GM21737 (cell line): ENCODE data around the gene HOXB13.
"Not testable (repeated sequence)": the region's sequence is repeated elsewhere in the genome, so short reads cannot be mapped to it uniquely, and the experiment has no call there.

ENCODE experiments used
- ATAC-seq: cut with Tn5 transposase; IDR thresholded peaks from one replicate; pipeline ENCODE4 v1.9.1; 2021; ENCODE audit warnings: mild to moderate bottlenecking, moderate library complexity; ENCODE audit not compliant: unreplicated experiment

Gene HOXB13

GRCh38 chr17:48726916-48727286 lies 1.6 kb downstream of the HOXB13 start:
- ATAC-seq, result no peak

- no peak for ATAC-seq
These were observed 2.2 kb downstream of the HOXB13 start for GRCh38 chr17:48726114-48726915.

DNA sequence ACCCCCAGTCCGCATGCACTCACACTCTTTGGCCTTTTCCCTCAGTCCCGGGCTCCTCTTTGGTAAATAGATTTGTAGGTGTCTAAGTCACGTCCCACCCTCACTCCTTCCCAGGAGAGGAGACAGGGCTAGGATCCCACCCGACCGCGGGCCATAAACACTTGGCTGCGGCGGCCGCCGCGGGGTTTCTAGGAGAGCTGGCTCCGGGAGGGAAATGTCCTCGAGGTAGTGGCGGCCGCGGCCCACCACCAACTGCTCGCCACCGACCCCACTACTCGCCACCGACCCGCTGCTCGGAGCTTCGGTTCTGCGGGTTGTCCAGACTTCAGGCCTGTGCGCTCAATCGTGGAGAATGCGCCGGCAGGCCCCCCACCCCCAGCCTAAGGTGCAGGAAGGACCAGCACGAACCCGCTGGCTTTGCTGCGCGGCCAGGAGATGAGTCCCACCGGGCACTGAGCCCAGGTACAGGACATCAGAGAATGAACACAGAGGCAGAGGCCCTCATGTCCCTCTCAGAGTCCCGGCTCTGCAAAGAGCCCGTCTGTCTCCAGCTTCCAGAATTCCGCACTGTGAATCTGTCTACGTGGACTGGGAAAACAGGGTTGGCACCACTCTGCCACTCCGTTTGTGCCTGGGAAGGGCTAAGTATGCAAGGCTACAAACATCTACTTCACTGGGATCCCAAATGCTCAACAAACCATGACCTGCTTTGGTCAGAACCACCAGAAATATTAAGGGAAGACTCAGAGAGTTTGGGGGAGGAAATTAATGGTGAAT lies 3.1 kb downstream of the HOXB13 start:
- no peak for ATAC-seq

DNA sequence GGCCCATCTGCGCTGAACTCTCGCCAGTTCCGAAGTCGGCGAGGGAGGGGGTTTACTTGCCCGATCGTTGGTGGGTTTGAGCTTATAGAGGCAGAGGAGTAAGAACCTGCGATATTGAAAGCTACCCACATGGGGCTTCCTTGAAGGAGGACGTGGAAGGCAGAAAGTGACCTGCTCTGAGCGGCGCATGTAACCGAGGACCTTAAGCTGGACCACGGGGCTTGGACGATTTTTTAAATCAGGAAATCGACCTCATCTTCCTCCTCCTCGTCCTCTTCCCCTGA lies 3.6 kb downstream of the HOXB13 start:
- no peak for ATAC-seq

DNA sequence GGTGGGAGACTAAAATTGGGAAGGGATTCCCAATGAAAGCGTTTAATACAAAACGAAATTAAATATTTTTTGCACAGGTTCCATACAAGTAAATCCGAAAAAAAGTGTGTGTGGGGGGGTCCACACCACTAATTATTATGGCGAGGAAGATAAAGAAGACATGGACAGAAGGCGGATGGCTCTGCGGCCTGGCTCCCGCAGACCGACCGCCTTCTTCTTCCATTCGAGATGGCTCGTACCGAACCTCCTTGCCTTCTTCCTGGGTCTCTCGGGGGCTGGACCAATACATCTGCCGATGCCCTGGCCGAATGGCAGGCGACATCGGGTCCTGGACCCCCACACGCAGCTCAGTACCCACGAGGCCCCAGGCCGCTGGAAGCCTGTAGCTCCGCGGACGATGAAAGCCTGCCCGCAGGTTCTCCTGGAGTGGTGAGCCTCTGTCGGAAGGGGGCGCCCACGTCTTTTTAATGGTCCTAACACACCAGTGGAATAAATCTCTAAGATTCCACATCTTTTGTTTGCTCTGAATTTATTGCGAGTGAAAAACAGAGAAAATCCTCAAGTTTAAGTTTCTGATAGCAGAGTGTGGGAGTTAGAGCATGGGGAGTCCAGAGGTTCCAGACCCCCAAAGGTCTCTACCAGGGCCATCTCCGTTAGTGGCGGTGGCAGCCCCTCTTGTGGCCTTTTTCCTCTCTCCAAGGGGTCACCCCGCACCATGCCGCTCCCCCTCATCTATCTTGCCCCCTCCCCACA lies 4.1 kb downstream of the HOXB13 start:
- no peak for ATAC-seq

DNA sequence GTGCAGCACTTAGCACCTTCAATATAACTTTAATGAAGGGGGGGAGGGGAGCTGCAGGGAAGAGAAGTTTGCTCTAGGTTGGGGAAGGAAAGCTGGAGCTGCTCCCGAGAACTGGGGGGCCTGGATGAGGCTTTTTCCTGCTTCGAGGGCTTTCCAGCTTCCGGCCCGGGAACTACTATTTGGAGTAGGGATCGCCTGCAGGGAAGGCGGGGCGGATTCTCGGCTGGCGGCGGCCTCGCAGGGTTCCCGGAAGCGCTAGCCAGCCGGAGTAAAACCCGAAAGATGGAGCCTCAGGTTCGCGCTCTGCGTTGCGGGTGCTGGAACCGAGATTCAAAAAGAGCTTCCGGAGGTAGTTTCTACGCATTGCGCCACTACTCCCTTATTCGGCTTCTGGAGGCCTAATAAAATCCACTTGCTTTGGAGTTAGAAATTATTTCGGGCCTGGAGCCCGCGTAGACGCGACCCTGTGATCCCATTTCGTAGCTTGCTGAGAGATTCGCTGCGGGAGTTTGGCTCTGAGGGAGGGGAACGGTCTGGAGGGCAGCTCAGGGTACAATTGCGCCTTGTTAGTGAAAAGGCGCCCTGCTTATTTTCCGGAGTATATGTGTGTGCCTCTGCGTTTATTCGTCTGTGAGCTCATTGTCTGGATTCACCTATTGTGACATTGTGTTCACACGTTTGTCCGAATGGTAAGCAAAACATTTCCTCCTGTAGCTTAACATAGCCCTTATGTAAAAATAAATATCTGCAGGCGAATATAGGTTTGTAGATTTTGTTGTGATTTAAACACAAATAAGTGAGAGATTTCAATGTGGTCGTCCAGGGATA lies 4.9 kb downstream of the HOXB13 start:
- ATAC-seq, result no peak

- ATAC-seq, result no peak
These were observed 5.6 kb downstream of the HOXB13 start, which contains the start of gene PRAC2 for GRCh38 chr17:48722915-48723422. Gene PRAC2 (plus strand): TSS chr17:48723185. CDS start chr17:48724411, 1,226 bp downstream.

GRCh38 chr17:48722201-48722907 lies 6.2 kb downstream of the HOXB13 start, which contains the start of gene PRAC1:
Gene PRAC1 (minus strand): TSS chr17:48722518. CDS start chr17:48722392, 126 bp downstream.
- ATAC-seq, result no peak

GRCh38 chr17:48721009-48721402 lies 7.5 kb downstream of the HOXB13 start:
- no peak for ATAC-seq

DNA sequence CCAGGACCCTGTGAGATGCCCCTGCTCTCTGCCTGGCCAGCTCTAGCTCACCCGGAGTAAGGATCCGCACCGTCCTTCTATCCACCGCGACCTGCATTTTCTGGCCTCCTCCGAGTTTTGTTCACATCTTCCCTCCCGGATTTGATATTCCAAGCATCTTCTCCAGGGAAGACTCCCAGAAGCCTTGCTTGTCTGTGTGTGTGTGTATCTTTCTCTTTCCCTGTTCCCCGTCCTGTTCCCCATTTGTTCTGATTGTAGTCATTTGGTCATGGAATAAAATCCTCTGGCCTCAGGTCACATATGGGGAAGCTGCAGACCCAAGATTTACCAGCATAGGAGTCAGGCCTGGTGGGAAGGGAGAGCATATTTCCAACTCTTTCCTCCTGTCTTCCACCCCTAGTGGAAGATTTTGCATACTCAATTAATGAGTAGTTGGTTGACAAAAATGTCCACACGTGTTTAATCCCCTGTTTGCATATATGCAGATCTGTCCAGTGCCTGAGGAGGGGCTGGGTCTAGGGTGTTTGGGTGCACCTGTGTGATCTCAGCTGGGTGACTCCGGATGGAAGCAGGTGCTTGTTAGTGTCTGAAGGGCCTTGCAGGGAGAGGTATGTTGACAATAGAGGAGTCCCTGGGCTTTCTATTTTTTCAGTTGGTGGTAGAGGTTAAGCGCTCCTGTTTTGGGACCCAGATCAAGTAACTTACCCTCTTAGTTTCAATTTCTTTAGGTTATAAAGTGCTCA lies 8.1 kb downstream of the HOXB13 start:
- ATAC-seq, result no peak

GRCh38 chr17:48719642-48720265 lies 8.8 kb downstream of the HOXB13 start:
- no peak for ATAC-seq

DNA sequence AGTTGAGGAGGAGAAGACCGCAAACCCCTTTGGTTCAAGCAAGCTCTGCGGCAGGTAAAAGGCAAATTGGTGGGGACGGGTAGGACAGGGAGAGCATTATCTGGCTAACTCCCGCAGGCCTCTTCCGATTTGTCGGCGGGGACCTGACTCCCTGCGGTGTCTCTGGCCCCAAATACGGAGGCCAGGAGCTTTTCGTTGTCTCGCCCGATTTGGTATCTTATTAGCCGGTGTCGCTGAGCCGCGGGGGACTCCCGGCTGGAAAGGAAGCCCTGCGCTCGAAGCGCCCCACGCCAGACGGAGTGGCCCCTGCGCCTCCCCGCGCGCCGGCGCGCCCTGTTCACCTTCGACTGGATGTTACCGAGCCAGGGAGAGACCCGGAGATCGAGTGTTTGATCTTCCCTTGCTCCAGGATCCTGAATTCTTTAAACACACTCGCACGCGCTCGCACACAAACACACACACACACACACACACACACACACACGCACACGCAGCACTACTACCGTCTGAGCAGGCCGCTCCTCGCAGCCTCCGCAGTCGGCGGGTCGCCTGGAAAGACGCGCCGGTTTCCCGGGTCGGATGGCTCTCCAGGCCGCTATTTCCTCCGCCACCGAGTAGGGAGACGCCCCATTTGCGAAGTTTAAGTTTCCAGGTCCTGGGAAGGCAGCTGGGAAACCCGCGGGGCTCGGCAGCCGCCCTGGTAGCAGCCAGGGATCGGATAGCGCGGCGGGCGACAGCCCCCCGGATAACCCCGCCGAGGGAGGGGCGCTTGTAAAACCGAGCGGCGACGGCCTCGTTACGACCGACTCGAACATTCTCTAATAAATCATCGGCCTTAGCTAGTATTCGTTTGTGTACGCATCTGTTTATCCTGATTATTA lies 9.5 kb downstream of the HOXB13 start:
- ATAC-seq, result no peak

DNA sequence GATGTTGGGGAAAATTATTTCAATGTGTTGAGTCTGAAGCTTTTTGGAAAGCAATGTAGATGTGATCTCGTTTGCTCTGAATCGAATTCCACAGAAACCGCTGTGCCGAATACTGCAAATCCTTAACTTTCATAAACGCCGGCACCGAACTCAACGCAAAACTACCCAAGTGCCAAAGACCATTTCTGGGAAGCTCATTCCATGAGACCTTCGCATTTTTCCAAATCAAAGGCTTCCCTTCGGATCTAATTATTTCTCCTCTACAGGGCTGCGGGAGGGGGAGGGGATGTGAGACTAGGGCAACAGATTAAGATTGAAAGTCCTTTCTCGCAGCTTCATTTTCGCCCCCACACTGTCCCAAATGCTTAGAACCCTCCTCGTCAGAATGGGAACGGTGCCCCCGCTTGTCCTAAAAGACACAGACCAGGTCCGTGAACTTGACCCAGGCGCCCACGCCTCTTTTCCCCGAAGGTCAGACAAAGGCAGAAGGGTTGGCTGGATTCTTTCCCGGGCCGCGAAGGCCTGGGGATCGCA lies 10.3 kb downstream of the HOXB13 start:
- ATAC-seq, result no peak

DNA sequence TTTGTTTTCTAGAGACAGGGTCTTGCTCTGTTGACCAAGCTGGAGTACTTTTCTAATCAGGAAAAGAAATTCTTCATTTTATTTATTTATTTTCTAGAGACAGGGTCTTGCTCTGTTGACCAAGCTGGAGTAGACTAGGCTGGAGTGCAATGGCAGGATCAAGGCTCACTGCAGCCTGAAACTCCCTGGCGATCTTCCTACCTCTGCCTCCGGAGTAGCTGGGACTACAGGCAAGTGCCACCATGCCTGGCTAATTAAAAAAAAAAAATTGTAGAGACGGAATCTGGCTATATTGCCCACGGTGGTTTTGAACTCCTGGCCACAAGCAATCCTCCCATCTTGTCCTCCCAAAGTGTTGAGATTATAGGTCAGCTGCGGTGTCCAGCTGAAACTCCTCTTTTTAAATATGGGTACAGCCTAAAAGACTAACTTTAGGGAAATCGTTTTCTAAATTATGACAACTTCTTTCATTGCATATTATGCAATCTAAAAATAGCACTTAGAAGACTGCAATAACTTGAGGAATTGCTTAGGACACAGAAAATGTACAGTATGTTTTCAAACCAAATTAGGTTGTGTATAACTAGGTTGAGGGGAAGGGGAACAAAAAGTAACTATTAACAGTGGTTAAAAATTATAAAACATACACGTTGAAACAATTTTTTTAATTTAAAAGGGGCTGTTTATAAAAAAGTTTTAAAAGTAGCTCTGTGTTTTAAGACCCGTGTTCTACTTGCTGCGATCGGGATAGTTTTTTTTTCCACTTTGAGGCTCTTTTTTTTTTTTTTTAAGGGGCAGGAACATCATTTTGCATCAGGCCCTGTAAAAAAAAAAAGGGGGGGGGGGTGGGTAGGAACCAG lies 11.0 kb downstream of the HOXB13 start:
- no peak for ATAC-seq

DNA sequence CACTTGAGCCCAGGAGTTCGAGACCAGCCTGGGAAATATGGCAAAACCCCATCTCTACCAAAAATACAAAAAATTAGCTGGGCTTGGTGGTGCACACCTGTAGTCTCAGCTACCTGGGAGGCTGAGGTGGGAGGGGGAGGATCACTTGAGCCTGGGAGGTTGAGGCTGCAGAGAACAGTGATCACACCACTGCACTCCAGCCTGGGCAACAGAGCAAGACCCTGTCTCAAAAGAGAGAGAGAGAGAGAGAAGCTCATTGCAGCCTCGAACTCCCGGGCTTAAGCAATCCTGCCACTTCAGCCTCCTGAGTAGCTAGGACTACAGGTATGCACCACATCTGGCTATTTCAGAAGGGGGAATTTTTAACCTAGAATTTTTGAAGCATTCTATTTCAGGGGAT lies 12.0 kb downstream of the HOXB13 start:
- not testable (repeated sequence) for ATAC-seq
